Muscle layer of duodenum (tissue), 2 donors: ENCODE results near the gene SSR1.
A peak's percentile ranks its signal among the peaks of the same experiment; 100 is the strongest.

Experiments
- H3K27ac ChIP-seq: one replicate; pipeline ENCODE4 v1.7.0; 2013; ENCODE audit warnings: mild to moderate bottlenecking, low read length
- H3K27me3 ChIP-seq: one replicate; pipeline ENCODE4 v1.7.0; 2013; ENCODE audit warnings: low read depth, mild to moderate bottlenecking, control low read depth, low read length
- H3K36me3 ChIP-seq, 2 donors: one replicate each; pipeline ENCODE4 v1.7.0; 2013; ENCODE audit warnings: low read length in 2 of 2, control low read depth in 1 of 2, mild to moderate bottlenecking in 1 of 2; ENCODE audit not compliant: insufficient read depth in 2 of 2, control insufficient read depth in 1 of 2
- H3K4me1 ChIP-seq, 2 donors: one replicate each; pipeline ENCODE4 v1.7.0; 2013; ENCODE audit warnings: low read length in 2 of 2, mild to moderate bottlenecking in 2 of 2, control low read depth in 1 of 2, moderate library complexity in 1 of 2; ENCODE audit not compliant: insufficient read depth in 2 of 2, control insufficient read depth in 1 of 2
- H3K4me3 ChIP-seq, 2 donors: one replicate each; pipeline ENCODE4 v1.7.0; 2013; ENCODE audit warnings: low read length in 2 of 2, low read depth in 1 of 2, mild to moderate bottlenecking in 1 of 2
- H3K9me3 ChIP-seq, 2 donors: one replicate each; pipeline ENCODE4 v1.7.0; 2013; ENCODE audit warnings: low read length in 2 of 2, control low read depth in 1 of 2, mild to moderate bottlenecking in 1 of 2; ENCODE audit not compliant: control insufficient read depth in 1 of 2
- donor health status: healthy.

The SSR1 gene

DNA sequence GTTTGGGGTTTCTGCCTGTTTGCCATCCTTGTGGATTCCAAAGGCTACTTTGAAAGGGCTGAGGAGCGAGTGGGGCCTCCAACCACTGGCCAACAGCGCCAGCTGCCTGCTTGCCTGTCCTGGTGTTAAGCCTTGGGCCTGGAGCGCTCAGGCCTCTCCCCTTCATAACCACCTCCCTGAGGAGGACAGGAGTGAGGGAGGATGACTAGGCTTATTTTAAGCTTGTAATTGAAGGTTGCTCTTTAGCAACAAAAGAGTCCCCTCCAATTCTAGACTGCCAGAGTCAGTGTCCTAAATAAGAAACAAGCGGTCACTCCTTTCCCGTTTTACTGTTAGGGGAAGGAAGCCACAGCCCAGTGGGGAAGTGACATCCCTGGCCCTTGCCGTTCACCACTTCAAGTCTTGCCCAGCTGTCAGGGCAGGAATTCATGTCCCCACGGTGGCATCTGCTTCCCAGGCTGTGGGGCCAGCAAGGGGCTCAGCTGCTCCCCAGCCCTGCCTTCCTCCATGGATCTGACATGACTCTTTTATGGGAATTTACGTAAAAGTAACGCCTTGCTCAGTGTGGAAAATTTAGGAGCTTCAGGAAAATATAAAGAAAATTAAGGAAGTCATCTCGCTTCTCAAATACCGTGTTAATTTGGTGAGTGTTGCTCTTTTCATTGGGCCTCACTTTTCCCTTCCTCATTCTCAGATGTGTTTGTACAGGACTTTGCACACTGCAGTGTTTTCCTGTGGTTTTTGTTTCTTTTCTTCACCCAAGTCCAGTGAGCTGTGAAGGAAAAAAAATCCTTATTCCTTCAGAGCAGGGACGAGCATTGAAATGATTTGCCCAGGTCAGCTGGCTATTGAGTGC lies 57.8 kb downstream of the SSR1 start:
- Histone ChIP-seq H3K4me3 (no peak overlapping the region), H3K27ac (peak overlapping the region; percentile 39), H3K9me3 (peaks cover 0 to 7% of the 10 kb centered on the region in 2 donors), H3K4me1 (no peaks in the 10 kb centered on the region), H3K36me3 (peaks cover 8 to 12% of the 10 kb centered on the region in 2 donors), H3K27me3 (no peaks in the 10 kb centered on the region)

DNA sequence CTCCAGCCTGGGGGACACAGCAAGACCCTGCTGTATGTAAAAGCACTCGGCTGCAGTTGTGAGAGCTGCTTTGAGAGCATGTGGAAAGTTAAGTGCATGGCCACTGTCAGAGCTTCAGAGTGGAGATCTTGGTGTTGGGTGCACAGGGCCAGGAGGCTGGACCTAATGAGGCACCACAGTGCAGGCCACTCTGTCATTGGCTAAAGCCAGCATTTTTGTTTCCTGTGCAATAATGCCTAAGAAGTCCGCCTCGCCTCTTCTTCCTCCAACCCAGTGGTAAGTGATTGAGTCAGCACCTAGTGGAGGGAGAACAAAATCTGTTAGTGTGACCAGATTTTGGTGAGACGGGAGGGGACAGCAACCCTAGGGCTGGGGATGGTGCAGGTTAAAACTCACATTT lies 60.6 kb downstream of the SSR1 start:
- peaks cover 0 to 7% of the 10 kb centered on the region in 2 donors for H3K9me3 ChIP-seq
- no peaks in the 10 kb centered on the region for H3K27me3 ChIP-seq
- no peak overlapping the region for H3K4me3 ChIP-seq
- H3K36me3 ChIP-seq: peaks cover 28 to 39% of the 10 kb centered on the region in 2 donors
- no peaks in the 10 kb centered on the region for H3K4me1 ChIP-seq
- H3K27ac ChIP-seq: no peak overlapping the region

DNA sequence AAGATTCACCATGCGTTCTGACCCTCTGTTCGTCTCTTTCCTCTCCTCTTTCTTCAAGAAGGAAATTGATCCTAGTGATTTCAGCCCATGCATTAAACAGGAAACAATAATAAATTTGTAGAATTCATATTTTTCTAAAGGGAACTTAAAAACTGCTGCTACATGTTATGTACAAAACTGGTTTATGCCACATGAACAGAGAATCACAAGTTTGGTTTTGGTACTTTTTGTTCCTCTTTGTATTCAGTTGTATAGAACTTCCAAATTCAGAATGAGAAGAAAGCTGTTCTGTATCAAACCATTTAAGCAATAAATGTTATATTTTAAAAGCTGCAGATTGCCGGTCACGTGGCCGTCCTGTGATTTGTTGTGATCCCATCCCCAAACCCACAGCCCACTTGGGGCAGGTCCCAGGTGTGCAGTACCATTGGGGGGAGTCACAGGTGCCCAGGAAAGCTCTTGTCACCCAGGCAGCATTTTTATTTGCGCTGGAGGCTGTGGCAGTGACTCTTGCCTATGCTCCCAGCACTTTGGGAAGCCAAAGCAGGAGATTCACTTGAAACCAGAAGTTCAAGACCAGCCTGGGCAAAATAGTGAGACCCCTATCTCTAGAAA lies 61.2 kb downstream of the SSR1 start:
- Histone ChIP-seq H3K4me1 (no peaks in the 10 kb centered on the region), H3K4me3 (no peak overlapping the region), H3K9me3 (peaks cover 0 to 7% of the 10 kb centered on the region in 2 donors), H3K27me3 (no peaks in the 10 kb centered on the region), H3K27ac (no peak overlapping the region), H3K36me3 (peaks cover 31 to 45% of the 10 kb centered on the region in 2 donors)

GRCh38 chr6:7250812-7251211 lies 62.2 kb downstream of the SSR1 start:
- peaks cover 31 to 54% of the 10 kb centered on the region in 2 donors for H3K36me3 ChIP-seq
- H3K4me3 ChIP-seq: no peak overlapping the region
- no peaks in the 10 kb centered on the region for H3K4me1 ChIP-seq

GRCh38 chr6:7249946-7250643 lies 62.9 kb downstream of the SSR1 start:
- Histone ChIP-seq H3K4me1 (no peaks in the 10 kb centered on the region), H3K27me3 (no peaks in the 10 kb centered on the region), H3K4me3 (no peak overlapping the region), H3K9me3 (no peaks in the 10 kb centered on the region), H3K27ac (no peak overlapping the region), H3K36me3 (peaks cover 37 to 54% of the 10 kb centered on the region in 2 donors)

More at GRCh38 chr6:7250812-7251211, 62.2 kb downstream of the SSR1 start:
- no peaks in the 10 kb centered on the region for H3K27me3 ChIP-seq
- no peaks in the 10 kb centered on the region for H3K9me3 ChIP-seq
- H3K27ac ChIP-seq: no peak overlapping the region

GRCh38 chr6:7249391-7249790 lies 63.6 kb downstream of the SSR1 start:
- Histone ChIP-seq H3K4me3 (no peak overlapping the region), H3K27ac (no peak overlapping the region), H3K36me3 (peaks cover 37 to 54% of the 10 kb centered on the region in 2 donors), H3K9me3 (no peaks in the 10 kb centered on the region), H3K4me1 (no peaks in the 10 kb centered on the region), H3K27me3 (no peaks in the 10 kb centered on the region)

DNA sequence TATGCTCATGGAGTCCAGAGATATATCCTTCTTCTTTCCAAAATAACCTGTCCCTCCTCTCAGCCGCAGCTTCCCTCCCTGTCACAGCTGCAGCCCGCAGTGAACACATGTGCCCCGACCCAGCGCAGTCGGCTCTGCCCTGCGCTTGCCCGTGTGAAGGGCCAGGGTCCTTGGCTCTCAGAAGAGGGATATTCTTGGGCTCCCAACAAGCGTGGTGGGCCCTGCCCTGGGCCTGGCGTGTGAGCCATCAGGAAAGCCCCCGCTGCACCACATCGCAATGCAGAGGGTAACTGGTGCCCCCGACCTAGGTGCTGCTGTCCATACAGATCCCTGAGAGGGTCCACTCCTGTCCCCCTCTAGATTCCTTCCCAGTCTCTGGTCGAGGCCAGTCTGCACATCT lies 65.2 kb downstream of the SSR1 start:
- Histone ChIP-seq H3K36me3 (peaks cover 37 to 54% of the 10 kb centered on the region in 2 donors), H3K9me3 (no peaks in the 10 kb centered on the region), H3K27me3 (no peaks in the 10 kb centered on the region), H3K27ac (no peak overlapping the region), H3K4me1 (peaks cover 0 to 7% of the 10 kb centered on the region in 2 donors), H3K4me3 (no peak overlapping the region)

- Histone ChIP-seq H3K36me3 (peaks cover 37 to 49% of the 10 kb centered on the region in 2 donors), H3K4me3 (no peak overlapping the region)
Observed at GRCh38 chr6:7247179-7247456, 65.9 kb downstream of the SSR1 start.

GRCh38 chr6:7246401-7247178 lies 66.4 kb downstream of the SSR1 start:
- Histone ChIP-seq H3K4me3 (no peak overlapping the region), H3K9me3 (no peaks in the 10 kb centered on the region), H3K4me1 (peaks cover 0 to 8% of the 10 kb centered on the region in 2 donors), H3K36me3 (peaks cover 33 to 49% of the 10 kb centered on the region in 2 donors), H3K27me3 (no peaks in the 10 kb centered on the region), H3K27ac (no peak overlapping the region)

More at GRCh38 chr6:7247179-7247456, 65.9 kb downstream of the SSR1 start:
- Histone ChIP-seq H3K27me3 (no peaks in the 10 kb centered on the region), H3K4me1 (peaks cover 0 to 8% of the 10 kb centered on the region in 2 donors), H3K9me3 (no peaks in the 10 kb centered on the region), H3K27ac (no peak overlapping the region)

DNA sequence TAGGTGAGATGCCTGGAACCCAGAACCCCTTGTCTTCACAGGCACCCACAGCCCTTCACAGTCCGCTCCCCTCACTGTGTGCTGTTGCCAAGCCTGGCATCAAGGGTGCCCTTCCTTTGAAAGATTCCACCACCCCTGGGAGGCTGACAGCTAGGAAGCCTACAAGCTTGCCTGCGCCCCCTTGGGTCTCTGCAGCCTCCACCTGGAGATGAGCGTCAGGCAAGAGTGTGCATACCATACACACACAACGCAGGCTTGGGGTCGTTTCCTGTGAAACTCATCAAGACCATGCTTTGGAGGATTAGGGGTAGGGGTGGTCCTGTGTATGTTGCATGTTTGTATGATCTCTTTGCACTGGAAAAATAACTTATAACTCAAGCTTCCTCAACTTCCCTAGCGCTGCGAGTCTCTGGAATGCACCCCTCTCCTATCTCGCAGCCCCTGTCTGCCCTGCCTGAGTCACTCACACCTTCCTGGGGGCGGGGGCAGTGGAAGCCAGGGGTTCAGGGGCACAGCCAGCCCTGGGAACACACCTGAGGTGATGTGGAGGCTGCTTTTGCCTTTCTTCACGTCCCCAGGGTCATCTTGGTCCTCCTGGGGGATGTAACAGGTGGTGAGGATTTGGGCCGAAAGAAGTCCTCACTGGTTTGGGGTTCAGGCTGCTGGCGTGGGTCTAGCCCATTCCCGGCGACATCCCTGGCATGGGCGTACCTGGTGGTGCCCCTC lies 67.2 kb downstream of the SSR1 start:
- H3K27me3 ChIP-seq: no peaks in the 10 kb centered on the region
- H3K36me3 ChIP-seq: peaks cover 28 to 51% of the 10 kb centered on the region in 2 donors
- peaks cover 0 to 8% of the 10 kb centered on the region in 2 donors for H3K4me1 ChIP-seq
- H3K9me3 ChIP-seq: no peaks in the 10 kb centered on the region
- no peak overlapping the region for H3K27ac ChIP-seq
- H3K4me3 ChIP-seq: no peak overlapping the region
